A549 treated with AZD9567 at 1 μM for 4 hours (cell line): ENCODE measurements around the gene SAMD14. TPM values are rescaled to one million over a fixed set of nuclear protein-coding genes. Genes with fewer than 3 reads are reported as not detected.

Experiments
- total RNA-seq: library from RNA; stranded (reverse); fragments of 200-300 nt; extraction: Qiagen RNA extraction; gene quantifications from 5 replicates; pipeline ENCODE4 v1.2.3, GENCODE V29; 2022; ENCODE audit not compliant: insufficient read depth

SAMD14 gene
- total RNA-seq, result 0.31 to 0.52 TPM (median 0.44 TPM) in 4 of 5 replicates, not detected in the other

GRCh38 chr17:50129728-50130558, at the start of gene SAMD14:
TSS of gene SAMD14 (minus strand) at chr17:50130160. CDS start at chr17:50124959, 5,201 bp downstream.

GRCh38 chr17:50165867-50166517, 36.0 kb upstream of the SAMD14 start, which contains the start of gene SGCA:
TSS of gene SGCA (plus strand) at chr17:50166005. CDS start at chr17:50166041, 36 bp downstream.

GRCh38 chr17:50150354-50151040, 20.5 kb upstream of the SAMD14 start, which contains the start of gene PPP1R9B:
TSS of gene PPP1R9B (minus strand) at chr17:50150677. CDS start at chr17:50150513, 164 bp downstream.

GRCh38 chr17:50094753-50095619, 35.0 kb downstream of the SAMD14 start, which contains the start of gene PDK2:
TSS of gene PDK2 (plus strand) at chr17:50095351. CDS start at chr17:50095436, 85 bp downstream.

Other genes starting within 250 kb of the SAMD14 start
- 2.1 to 2.5 TPM (median 2.4 TPM) in 5 replicates for gene DLX4, start 161.0 kb downstream of the SAMD14 start, total RNA-seq
- gene DLX3, start 134.9 kb downstream of the SAMD14 start, total RNA-seq, result 0.07 to 0.16 TPM (median 0.14 TPM) in 4 of 5 replicates, not detected in the other
- gene ITGA3, start 74.0 kb downstream of the SAMD14 start, total RNA-seq, result 415 to 438 TPM (median 434 TPM) in 5 replicates
- gene PDK2, start 34.8 kb downstream of the SAMD14 start, total RNA-seq, result 13.1 to 18.2 TPM (median 16.0 TPM) in 5 replicates
- gene PPP1R9B, start 20.5 kb upstream of the SAMD14 start, total RNA-seq, result 31.8 to 47.8 TPM (median 44.8 TPM) in 5 replicates
- gene SGCA, start 35.8 kb upstream of the SAMD14 start, total RNA-seq, result 0.84 to 2.0 TPM (median 1.3 TPM) in 4 of 5 replicates, not detected in the other
- 5.0 to 12.4 TPM (median 8.0 TPM) in 5 replicates for gene COL1A1, start 71.5 kb upstream of the SAMD14 start, total RNA-seq
- 12.6 to 30.1 TPM (median 15.7 TPM) in 5 replicates for gene TMEM92, start 144.3 kb upstream of the SAMD14 start, total RNA-seq
- gene XYLT2, start 216.0 kb upstream of the SAMD14 start, total RNA-seq, result 19.5 to 24.4 TPM (median 23.5 TPM) in 5 replicates
- gene MRPL27, start 243.0 kb upstream of the SAMD14 start, total RNA-seq, result 96.4 to 155 TPM (median 144 TPM) in 5 replicates
- gene EME1, start 243.1 kb upstream of the SAMD14 start, total RNA-seq, result 16.3 to 18.7 TPM (median 17.1 TPM) in 5 replicates